HCT116 (cell line): ENCODE results near the gene TVP23A. TPM values are rescaled to one million over a fixed set of nuclear protein-coding genes. Genes with fewer than 3 reads are reported as not detected.

ENCODE experiments used
- ATAC-seq: fragments of 200-7000 bp; cut with Tn5 transposase; 2 replicates; pipeline ENCODE4 v1.9.1; 2020; ENCODE audit warnings: mild to moderate bottlenecking, moderate library complexity
- BruUV-seq: library from RNA; stranded (reverse); fragments of 400-500 nt; replicated peaks from 2 replicates; lab custom pipeline; 2021; lab: Mats Ljungman, UMichigan
- CTCF ChIA-PET: fragments of 300-600 bp; sonication (Branson Sonifier 250); formaldehyde crosslinking; loops from one replicate; lab custom pipeline; 2021; ENCODE audit warnings: antibody characterized with exemption; lab: Charles Lee
- POLR2A ChIA-PET: fragments of 300-600, 350-600 bp; sonication (Branson Sonifier 250); formaldehyde crosslinking; loops from one replicate; lab custom pipeline; 2021; ENCODE audit warnings: antibody characterized with exemption; lab: Charles Lee
- RAD21 ChIA-PET, 2 experiments: fragments of 300-600 bp; sonication (Branson Sonifier 250); formaldehyde crosslinking; loops; one replicate each; lab custom pipeline; 2023; ENCODE audit warnings: low total read pairs in 2 of 2; ENCODE audit not compliant: uncharacterized antibody in 2 of 2, unreplicated experiment in 2 of 2, low non-redundant PET in 1 of 2; lab: Charles Lee
- DNase-seq: peaks from one replicate; pipeline ENCODE4 v3.0.0-alpha.2; 2010; ENCODE audit warnings: low read depth, low spot score
- H2AFZ ChIP-seq: fragments of 200-600 bp; shearing (Covaris generic), sonication (generic); 2 replicates; pipeline ENCODE4 v1.6.1; 2017; ENCODE audit warnings: low read depth, mixed run types, mixed read lengths, antibody characterized with exemption, low read length; ENCODE audit not compliant: poor library complexity, severe bottlenecking
- H3K27ac ChIP-seq: 2 replicates; pipeline ENCODE4 v1.5.1; 2012; ENCODE audit warnings: low read depth, low read length
- H3K27me3 ChIP-seq: fragments of 200-600 bp; sonication (generic); 2 replicates; pipeline ENCODE4 v1.6.1; 2016; ENCODE audit warnings: mixed run types, low read length, mixed read lengths; ENCODE audit not compliant: insufficient read depth
- H3K36me3 ChIP-seq, 2 experiments: fragments of 200-500 bp in 1 of 2; fragments of 200-600 bp in 1 of 2; sonication (Bioruptor generic) in 1 of 2; sonication (generic) in 1 of 2; 2 replicates each; pipeline versions ENCODE4 v1.5.1 to v1.6.1; 2014 to 2016; ENCODE audit warnings: low read length in 2 of 2, inconsistent platforms in 1 of 2, mixed read lengths in 1 of 2, mixed run types in 1 of 2; ENCODE audit not compliant: insufficient read depth in 2 of 2, control insufficient read depth in 1 of 2
- H3K4me1 ChIP-seq, 2 experiments: fragments of 200-600 bp in 1 of 2; sonication (generic) in 1 of 2; 2 replicates each; pipeline versions ENCODE4 v1.5.1 to v1.6.1; 2012 to 2017; ENCODE audit warnings: low read length in 2 of 2, inconsistent platforms in 1 of 2, mild to moderate bottlenecking in 1 of 2, mixed read lengths in 1 of 2, mixed run types in 1 of 2, moderate library complexity in 1 of 2; ENCODE audit not compliant: insufficient read depth in 2 of 2, control insufficient read depth in 1 of 2
- H3K4me2 ChIP-seq: fragments of 200-600 bp; sonication (generic); 2 replicates; pipeline ENCODE4 v1.6.1; 2017; ENCODE audit warnings: mixed run types, low read length, mixed read lengths
- H3K4me3 ChIP-seq, 2 experiments: fragments of 200-600 bp in 1 of 2; sonication (generic) in 1 of 2; replicated peaks in 1 of 2; 2 replicates each; pipeline ENCODE4 v1.5.1; 2011 to 2016; ENCODE audit warnings: low read length in 2 of 2, control low read depth in 1 of 2, low read depth in 1 of 2, mild to moderate bottlenecking in 1 of 2, mixed read lengths in 1 of 2, mixed run types in 1 of 2
- H3K79me2 ChIP-seq: fragments of 200-600 bp; sonication (generic); 2 replicates; pipeline ENCODE4 v1.6.1; 2017; ENCODE audit warnings: mild to moderate bottlenecking, mixed run types, low read length, moderate library complexity, mixed read lengths; ENCODE audit not compliant: insufficient read depth
- H3K9ac ChIP-seq: fragments of 200-600 bp; sonication (generic); 2 replicates; pipeline ENCODE4 v1.6.1; 2016; ENCODE audit warnings: low read length, mixed read lengths
- H3K9me2 ChIP-seq: fragments of 200-600 bp; sonication (generic), shearing (Covaris generic); 2 replicates; pipeline ENCODE4 v1.6.1; 2017; ENCODE audit warnings: mixed run types, mild to moderate bottlenecking, moderate library complexity; ENCODE audit not compliant: insufficient read depth
- H3K9me3 ChIP-seq, 2 experiments: fragments of 200-500 bp in 1 of 2; fragments of 200-600 bp in 1 of 2; sonication (Bioruptor generic) in 1 of 2; sonication (generic) in 1 of 2; 2 replicates each; pipeline ENCODE4 v1.6.1; 2014 to 2017; ENCODE audit warnings: low read length in 2 of 2, mixed read lengths in 2 of 2, inconsistent platforms in 1 of 2, low read depth in 1 of 2, mild to moderate bottlenecking in 1 of 2, mixed run types in 1 of 2, moderate library complexity in 1 of 2; ENCODE audit not compliant: control insufficient read depth in 1 of 2, insufficient read depth in 1 of 2
- H4K20me1 ChIP-seq: fragments of 200-600 bp; sonication (generic), shearing (Covaris generic); 2 replicates; pipeline ENCODE4 v1.6.1; 2017; ENCODE audit warnings: mixed run types, mild to moderate bottlenecking, moderate library complexity; ENCODE audit not compliant: insufficient read depth
- CBX3 ChIP-seq: IDR thresholded peaks from 2 replicates; pipeline ENCODE4 v1.6.1; 2012; ENCODE audit warnings: low read depth
- CEBPB ChIP-seq: IDR thresholded peaks from 2 replicates; pipeline ENCODE4 v1.6.1; 2012; ENCODE audit warnings: low read depth
- ELF1 ChIP-seq: IDR thresholded peaks from 2 replicates; pipeline ENCODE4 v1.6.1; 2012; ENCODE audit warnings: low read depth, borderline replicate concordance
- EZH2 ChIP-seq: fragments of 200-600 bp; sonication (generic); IDR thresholded peaks from 2 replicates; pipeline ENCODE4 v1.6.1; 2017; ENCODE audit warnings: antibody characterized with exemption, mixed run types
- EZH2phosphoT487 ChIP-seq: fragments of 200-600 bp; IDR thresholded peaks from 2 replicates; pipeline ENCODE4 v1.6.1; 2018; ENCODE audit warnings: antibody characterized with exemption, borderline replicate concordance
- FOSL1 ChIP-seq: IDR thresholded peaks from 2 replicates; pipeline ENCODE4 v1.6.1; 2012; ENCODE audit warnings: low read depth
- POLR2A ChIP-seq: IDR thresholded peaks from 2 replicates; pipeline ENCODE4 v1.7.0; 2011; ENCODE audit warnings: borderline replicate concordance; ENCODE audit not compliant: insufficient read depth, insufficient read length; ENCODE audit errors: extremely low read depth
- RAD21 ChIP-seq: IDR thresholded peaks from 2 replicates; pipeline ENCODE4 v1.6.1; 2012; ENCODE audit warnings: low read depth, mild to moderate bottlenecking
- SIN3A ChIP-seq: IDR thresholded peaks from 2 replicates; pipeline ENCODE4 v1.6.1; 2012; ENCODE audit warnings: low read depth
- SP1 ChIP-seq: IDR thresholded peaks from 2 replicates; pipeline ENCODE4 v1.6.1; 2012; ENCODE audit warnings: low read depth
- intact Hi-C: fragments of 100-400 bp; cut with micrococcal nuclease; formaldehyde crosslinking; loops from 2 replicates; pipeline ENCODE4 v1.10.0; 2022
- total RNA-seq: library from RNA; stranded (reverse); gene quantifications from one replicate; pipeline ENCODE4 v1.2.1, GENCODE V29; 2021; ENCODE audit not compliant: unreplicated experiment
- TF ChIP-seq, protein P1 (sequence below): IDR thresholded peaks from 2 replicates; pipeline ENCODE4 v1.6.1; 2012
- TF ChIP-seq, protein P2 (sequence below): IDR thresholded peaks from 2 replicates; pipeline ENCODE4 v1.6.1; 2012
- TF ChIP-seq, protein P3 (sequence below): IDR thresholded peaks from 2 replicates; pipeline ENCODE4 v1.6.1; 2011; ENCODE audit warnings: mild to moderate bottlenecking, low read length, moderate library complexity; ENCODE audit not compliant: insufficient replicate concordance; ENCODE audit errors: extremely low read depth
- TF ChIP-seq, protein P4 (sequence below): IDR thresholded peaks from 2 replicates; pipeline ENCODE4 v1.6.1; 2012; ENCODE audit warnings: low read depth

Gene TVP23A
- total RNA-seq, 1 experiment from 2014 or later: not detected

GRCh38 chr16:10762336-10763016 is 56.1 kb downstream of the TVP23A start:
- Histone ChIP-seq H3K79me2 (no peaks in the 10 kb centered on the region), H3K4me2 (no peak overlapping the region), H4K20me1 (no peaks in the 10 kb centered on the region), H3K9me2 (no peaks in the 10 kb centered on the region), H3K36me3 (peaks cover 5 to 16% of the 10 kb centered on the region in 2 experiments; a peak in 3 of 4 replicates), H3K27ac (no peak overlapping the region), H2AFZ (no peak overlapping the region), H3K27me3 (no peaks in the 10 kb centered on the region), H3K9ac (no peak overlapping the region), H3K4me1 (no peaks in the 10 kb centered on the region), H3K4me3 (no peak overlapping the region), H3K9me3 (no peaks in the 10 kb centered on the region)
- no peak for ATAC-seq
- POLR2A ChIA-PET: no interaction called here
- no peak for TF ChIP-seq SP1
- no peak for TF ChIP-seq ELF1
- TF ChIP-seq, protein P1, sequence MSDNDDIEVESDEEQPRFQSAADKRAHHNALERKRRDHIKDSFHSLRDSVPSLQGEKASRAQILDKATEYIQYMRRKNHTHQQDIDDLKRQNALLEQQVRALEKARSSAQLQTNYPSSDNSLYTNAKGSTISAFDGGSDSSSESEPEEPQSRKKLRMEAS: no peak
- no peak for TF ChIP-seq EZH2
- no peak for TF ChIP-seq RAD21
- no peak for TF ChIP-seq EZH2phosphoT487
- TF ChIP-seq POLR2A: no peak
- no peak for TF ChIP-seq CBX3
- TF ChIP-seq, protein P2, sequence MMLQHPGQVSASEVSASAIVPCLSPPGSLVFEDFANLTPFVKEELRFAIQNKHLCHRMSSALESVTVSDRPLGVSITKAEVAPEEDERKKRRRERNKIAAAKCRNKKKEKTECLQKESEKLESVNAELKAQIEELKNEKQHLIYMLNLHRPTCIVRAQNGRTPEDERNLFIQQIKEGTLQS: no peak
- TF ChIP-seq SIN3A: no peak
- no peak for TF ChIP-seq FOSL1
- TF ChIP-seq, protein P3, sequence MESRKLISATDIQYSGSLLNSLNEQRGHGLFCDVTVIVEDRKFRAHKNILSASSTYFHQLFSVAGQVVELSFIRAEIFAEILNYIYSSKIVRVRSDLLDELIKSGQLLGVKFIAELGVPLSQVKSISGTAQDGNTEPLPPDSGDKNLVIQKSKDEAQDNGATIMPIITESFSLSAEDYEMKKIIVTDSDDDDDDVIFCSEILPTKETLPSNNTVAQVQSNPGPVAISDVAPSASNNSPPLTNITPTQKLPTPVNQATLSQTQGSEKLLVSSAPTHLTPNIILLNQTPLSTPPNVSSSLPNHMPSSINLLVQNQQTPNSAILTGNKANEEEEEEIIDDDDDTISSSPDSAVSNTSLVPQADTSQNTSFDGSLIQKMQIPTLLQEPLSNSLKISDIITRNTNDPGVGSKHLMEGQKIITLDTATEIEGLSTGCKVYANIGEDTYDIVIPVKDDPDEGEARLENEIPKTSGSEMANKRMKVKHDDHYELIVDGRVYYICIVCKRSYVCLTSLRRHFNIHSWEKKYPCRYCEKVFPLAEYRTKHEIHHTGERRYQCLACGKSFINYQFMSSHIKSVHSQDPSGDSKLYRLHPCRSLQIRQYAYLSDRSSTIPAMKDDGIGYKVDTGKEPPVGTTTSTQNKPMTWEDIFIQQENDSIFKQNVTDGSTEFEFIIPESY: no peak
- TF ChIP-seq, protein P4, sequence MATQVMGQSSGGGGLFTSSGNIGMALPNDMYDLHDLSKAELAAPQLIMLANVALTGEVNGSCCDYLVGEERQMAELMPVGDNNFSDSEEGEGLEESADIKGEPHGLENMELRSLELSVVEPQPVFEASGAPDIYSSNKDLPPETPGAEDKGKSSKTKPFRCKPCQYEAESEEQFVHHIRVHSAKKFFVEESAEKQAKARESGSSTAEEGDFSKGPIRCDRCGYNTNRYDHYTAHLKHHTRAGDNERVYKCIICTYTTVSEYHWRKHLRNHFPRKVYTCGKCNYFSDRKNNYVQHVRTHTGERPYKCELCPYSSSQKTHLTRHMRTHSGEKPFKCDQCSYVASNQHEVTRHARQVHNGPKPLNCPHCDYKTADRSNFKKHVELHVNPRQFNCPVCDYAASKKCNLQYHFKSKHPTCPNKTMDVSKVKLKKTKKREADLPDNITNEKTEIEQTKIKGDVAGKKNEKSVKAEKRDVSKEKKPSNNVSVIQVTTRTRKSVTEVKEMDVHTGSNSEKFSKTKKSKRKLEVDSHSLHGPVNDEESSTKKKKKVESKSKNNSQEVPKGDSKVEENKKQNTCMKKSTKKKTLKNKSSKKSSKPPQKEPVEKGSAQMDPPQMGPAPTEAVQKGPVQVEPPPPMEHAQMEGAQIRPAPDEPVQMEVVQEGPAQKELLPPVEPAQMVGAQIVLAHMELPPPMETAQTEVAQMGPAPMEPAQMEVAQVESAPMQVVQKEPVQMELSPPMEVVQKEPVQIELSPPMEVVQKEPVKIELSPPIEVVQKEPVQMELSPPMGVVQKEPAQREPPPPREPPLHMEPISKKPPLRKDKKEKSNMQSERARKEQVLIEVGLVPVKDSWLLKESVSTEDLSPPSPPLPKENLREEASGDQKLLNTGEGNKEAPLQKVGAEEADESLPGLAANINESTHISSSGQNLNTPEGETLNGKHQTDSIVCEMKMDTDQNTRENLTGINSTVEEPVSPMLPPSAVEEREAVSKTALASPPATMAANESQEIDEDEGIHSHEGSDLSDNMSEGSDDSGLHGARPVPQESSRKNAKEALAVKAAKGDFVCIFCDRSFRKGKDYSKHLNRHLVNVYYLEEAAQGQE: no peak
- no peak for TF ChIP-seq CEBPB
- CTCF ChIA-PET: no interaction called here
- RAD21 ChIA-PET: no interaction called here
- intact Hi-C loops: no loop called here
- BruUV-seq: no TSS peak
- DNase-seq: no peak
